ENCODE measurements around the gene EVC2.
"Not testable (repeated sequence)": the region's sequence is repeated elsewhere in the genome, so short reads cannot be mapped to it uniquely, and the experiment has no call there.

Gene EVC2

DNA sequence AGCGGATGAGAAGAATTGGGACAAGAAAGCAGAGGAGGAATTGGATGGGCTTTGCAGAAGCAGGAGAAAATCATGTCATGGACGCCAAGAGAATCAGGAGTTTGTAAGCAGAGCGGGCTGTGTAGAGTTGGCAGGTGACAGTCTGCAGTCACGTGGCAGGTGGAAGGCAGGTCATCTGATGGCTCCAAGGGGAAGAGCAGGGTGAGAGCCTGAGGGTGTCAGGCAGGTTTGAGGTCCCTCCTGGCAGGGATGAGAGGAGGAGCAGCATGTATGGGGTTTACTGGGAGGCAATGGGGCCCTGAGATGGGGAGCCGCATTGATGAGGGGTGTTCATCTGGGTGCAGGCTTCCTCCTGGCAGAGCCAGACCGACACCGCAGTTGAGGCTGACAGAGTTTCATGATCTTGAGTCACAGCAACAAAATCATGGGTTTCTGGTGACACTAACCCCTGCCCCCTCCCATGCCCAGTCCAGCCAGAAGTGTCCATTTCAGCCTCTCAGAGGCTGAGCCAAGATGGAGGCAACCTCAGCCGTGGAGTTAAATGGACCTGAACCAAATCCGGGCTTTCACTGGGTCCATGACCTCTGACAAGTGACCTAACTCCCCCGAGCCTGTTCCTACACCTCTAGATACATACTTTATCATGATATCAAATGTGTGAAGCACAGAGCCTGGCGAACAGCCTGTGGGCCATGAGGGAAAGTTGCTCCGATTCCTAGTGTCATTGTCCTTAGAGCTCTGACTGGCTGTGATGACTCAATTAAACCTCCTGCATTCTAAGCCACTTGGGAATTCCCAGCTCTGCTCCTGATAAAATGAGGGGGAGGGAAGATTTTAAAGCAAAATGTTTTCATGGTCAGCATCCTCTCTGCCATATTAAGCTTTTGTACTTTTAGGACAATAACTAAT lies 38.7 kb upstream of the EVC2 start:
- DNase-seq (ENCODE audit: low read depth) = no peak

DNA sequence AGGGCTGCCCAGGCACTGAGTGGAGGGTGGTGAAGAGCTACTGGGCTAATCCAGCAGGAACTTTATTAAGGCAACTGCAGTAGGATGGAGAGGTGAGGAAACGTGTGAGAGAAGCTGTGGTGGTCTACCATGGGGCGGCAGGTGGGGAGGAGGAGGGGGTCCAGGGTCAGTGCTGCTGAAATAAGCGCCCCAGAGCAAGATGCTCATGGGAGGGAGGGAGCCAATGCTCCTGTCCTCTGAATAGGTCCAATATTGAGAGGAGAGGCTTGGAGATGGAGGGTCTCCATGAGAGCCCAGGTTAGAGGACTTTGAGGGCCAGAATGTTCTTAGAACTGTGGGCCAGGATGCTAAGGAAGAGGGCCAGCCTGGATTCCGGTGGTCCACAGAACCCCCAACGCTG lies 37.9 kb upstream of the EVC2 start:
- no peak for DNase-seq (ENCODE audit: low read depth)

DNA sequence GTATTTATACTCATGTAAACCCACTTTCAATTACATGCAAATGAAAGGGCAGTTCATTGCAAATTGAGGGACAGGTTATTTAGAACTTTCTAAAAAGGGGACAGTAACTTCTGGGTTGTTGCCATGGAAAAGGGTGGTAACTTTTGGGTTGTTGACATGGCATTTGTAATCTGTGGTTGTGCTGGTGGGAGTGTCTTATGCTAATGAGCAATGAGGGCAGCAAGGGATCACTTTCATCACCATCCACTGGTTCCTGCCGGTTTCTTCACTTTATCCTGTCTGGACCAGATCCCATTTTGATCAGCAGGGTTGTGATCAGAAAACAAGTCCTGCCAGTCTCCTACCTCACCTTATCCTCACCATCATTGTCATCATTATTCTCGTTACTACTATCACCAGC lies 34.6 kb upstream of the EVC2 start:
- no peak for DNase-seq (ENCODE audit: low read depth)

DNA sequence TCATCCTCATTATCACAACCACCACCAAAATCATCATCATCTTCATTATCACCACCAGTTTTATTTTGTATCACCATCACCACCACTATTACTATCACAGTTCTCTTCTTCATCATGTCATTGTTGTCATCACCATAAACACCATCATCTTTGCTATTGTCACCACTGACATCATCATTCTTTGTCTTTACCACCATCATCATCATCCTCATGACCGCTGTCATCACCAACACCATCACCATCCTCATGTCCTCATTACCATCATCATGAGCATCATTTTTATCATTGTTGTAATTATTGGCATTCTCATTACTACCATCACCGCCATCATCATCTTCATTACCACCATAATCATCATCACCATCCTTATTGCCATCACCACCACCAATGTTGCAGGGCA lies 34.0 kb upstream of the EVC2 start:
- DNase-seq (ENCODE audit: low read depth) = no peak

DNA sequence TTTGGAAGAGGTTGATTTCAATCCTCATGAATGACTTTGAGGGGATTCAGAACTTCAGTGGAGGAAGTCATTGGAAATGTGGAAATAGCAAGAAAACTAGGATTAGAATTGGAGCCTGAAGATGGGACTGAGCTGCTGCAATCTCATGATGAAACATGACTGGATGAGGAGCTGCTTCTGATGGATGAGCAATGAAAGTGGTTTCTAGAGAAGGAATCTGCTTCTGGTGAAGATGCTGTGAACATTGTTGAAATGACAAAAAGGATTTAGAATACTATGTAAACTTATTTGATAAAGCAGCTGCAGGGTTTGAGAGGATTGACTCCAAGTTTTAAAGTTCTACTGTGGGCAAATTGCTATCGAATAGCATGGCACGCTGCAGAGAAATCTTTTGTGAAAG lies 29.7 kb upstream of the EVC2 start:
- DNase-seq (ENCODE audit: low read depth) = no peak

DNA sequence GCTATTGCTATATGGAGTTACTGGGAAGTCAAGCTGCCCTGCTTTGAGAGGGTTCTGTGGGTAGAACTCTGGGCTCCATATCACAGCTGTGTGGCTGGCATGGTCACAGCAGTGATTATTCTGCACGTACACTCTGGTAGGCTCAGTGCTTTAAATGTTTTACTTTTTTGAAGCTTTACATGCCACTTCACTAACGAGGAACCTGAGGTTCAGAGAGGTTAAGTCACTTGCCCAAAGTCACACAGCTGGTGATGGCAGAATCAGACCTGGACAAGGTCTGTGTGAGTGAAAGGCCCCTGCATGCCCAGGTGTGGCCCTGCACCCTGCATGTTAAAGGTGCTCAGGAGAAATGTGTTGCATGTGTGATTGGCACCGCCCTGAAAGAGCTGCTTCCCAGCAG lies 27.1 kb upstream of the EVC2 start:
- DNase-seq (ENCODE audit: low read depth) = no peak

DNA sequence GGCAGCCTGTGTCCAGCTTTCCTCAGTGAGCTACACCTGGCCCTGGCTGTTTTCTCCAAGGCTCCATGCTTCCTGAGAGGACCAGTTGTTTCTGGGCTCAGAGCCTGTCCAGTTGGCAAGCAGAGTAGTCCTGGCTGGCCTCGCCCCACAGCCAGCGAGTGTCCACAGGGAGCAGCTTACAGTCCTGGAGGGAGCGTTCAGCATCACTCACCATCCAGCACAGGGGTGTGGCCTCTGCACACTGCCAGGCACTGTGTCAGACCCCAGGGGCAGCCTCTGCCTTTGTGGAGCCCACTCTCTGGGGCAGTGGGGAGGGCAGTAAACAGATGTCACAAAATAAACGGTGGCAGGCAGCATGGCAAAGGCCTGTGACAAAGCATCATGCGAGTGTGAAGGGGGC lies 26.5 kb upstream of the EVC2 start:
- no peak for DNase-seq (ENCODE audit: low read depth)

DNA sequence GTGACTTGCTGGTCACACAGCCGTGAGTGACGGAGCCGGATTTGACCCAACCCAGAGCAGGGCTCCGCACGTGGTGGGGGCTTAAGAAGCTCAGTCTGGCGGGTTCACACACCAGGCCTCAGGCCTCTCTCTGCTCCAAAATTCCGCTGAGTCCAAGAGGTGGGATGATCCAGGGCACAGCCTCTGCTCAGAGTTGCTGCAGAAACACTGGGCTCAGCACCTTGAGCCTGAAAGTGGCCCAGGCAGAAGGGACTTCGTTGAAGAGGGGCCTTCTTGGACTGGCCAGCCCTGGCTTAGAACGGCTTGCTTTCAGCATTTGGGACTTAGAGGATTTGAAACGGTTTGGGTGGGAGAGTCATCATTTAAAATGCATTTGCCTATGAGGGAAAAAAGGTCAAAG lies 23.8 kb upstream of the EVC2 start:
- DNase-seq (ENCODE audit: low read depth) = no peak

DNA sequence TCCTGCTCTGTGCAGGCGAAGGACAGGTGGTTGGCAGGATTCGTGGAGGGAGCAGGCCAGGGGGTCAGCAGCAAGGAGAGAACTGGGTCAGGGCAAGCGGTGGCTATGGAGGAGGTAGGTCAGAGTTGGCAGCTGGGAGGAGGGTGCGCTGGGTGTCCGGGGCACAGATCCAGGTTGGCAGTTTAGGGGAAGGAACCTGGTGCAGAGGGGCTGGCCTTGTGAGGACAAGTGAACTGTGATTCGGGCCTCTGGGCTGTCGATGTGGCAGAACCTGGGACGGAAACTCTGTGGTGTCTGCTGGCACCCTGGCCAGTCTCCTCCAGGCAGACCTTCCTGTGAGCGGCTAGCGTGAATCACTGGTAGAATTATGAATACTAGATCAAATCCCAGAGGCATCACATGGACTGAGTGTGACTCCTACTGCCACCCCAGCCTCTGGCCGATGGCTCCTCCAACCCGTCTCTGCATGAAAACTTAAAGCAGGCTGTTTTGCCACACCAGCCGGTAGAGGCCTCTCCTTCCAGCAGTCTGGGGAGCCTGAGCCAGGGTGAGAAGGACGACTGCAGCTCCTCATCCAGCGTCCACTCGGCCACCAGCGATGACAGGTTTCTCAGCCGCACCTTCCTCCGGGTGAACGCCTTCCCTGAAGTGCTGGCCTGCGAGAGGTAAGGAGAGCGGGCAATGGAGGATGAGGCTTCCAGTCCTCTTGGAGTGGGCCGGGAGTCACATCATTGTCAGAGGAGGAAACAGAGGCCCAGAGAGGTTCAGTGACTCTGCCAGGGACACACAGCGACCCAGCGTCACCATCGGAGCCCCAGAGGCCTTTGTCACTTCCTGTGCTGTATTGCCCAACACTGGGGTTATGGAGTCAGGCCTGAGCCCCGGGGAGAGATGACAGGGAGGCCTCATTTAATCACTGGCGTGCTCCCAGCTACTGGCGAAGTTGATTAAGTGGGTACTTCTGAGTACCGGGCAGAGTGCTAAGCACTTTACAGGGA lies 22.9 kb upstream of the EVC2 start:
- DNase-seq (ENCODE audit: low read depth) = no peak

DNA sequence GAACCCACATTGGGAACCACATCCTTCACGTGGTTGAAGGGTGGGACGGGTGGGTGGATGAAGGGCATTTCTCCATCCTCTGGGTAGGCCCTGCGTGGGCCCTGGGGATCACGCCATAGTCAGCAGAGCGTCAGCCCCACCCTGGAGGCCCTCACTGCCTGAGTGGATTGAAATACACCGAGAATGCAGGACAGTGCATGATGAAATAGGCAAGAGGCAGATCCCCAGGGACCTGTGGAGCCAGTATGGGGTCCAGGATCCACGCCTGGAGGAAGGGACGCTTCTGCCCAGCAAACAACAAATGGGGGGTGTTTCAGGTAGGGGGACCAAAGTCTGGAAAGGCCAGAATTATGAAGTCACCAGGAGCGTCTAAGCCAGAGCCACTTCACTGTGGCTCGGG lies 22.1 kb upstream of the EVC2 start:
- no peak for DNase-seq (ENCODE audit: low read depth)

DNA sequence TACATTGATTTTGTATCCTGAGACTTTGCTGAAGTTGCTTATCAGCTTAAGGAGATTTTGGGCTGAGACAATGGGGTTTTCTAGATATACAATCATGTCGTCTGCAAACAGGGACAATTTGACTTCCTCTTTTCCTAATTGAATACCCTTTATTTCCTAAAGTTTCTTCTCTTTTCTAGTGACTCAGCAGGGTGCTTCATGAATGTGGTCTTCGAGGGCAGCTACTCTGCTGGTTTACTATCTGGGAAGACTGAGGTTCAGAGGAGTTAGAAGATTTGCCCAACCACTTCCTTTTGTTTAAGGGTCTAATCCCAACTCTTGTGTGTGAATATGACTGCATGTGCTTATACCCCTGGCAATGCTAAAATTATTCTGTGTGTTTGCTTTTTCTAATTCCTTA lies 20.1 kb upstream of the EVC2 start:
- not testable (repeated sequence) for DNase-seq (ENCODE audit: low read depth)

DNA sequence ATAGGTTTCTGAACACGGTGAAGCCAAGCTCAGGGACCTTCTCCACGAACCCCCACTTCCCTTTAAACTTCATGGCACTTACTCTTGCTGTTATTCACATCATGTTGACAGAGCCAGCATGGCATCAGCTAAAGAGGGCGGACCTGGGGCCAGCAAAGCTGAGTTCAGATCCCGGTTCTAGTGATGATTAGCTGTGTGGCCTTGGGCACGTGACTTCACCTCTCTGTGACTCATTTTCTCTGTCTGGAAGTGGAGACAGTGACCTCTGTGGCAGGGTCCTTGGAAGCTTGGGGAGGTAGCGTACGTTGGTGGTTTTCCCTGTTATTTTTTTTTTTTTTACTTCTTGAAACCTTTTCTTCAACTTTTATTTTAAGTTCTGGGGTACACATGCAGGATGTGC lies 16.0 kb upstream of the EVC2 start:
- no peak for DNase-seq (ENCODE audit: low read depth)

DNA sequence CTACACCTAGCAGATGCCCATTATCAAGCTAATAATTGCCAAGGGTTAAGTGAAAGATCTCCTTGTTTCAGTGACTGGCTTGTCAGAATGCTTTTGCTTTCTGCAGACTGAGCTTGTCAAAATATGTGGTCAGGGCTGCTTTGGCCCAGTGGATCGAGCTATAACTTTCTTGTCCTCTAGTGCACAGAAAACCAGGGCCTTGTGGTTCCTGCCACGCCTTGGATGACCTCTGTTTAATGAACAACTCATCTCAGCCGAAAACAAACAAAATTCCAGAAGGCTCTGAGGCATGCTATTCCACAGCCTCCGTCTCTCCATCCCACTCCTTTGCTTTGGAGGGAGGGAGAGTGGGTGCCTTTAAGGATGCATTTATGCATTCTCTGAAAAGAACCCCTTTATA lies 14.0 kb upstream of the EVC2 start:
- no peak for DNase-seq (ENCODE audit: low read depth)

DNA sequence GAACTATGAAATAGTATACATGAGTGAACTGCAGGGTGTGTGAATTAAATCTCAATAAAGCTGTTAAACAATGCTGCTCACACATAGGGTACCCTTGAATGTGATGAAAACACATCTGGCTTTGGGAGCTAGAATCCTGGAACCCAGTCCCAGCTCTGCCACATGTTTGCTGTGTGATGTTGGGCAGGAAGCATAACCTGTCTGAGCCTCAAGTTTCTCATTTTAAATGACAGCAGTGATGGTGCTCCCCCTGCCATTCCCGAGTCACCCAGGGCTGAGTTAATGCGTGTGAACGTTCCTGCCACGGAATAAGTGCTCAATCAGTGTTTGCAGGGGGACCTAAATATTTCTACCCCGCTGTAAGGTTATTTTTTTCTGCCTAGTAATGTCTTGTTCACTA lies 13.6 kb upstream of the EVC2 start:
- DNase-seq (ENCODE audit: low read depth) = no peak

DNA sequence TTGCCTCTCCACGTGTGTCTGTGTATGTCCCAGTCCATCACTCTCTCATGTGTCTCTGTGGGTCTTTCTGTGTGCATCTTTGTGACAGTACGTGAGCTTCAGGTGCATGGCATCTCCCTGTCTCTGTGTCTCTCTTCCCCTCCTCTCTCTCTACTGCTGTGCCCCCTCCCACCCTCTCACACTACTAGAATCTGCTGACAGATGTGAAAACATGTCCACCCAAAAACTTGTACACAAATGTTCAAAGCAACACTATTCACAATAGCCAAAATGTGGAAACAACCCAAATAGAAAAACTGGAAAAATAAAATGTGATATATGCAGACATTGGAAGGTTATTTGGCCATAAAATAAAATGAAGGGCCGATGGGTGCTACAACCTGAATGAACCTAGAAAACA lies 12.6 kb upstream of the EVC2 start:
- no peak for DNase-seq (ENCODE audit: low read depth)

DNA sequence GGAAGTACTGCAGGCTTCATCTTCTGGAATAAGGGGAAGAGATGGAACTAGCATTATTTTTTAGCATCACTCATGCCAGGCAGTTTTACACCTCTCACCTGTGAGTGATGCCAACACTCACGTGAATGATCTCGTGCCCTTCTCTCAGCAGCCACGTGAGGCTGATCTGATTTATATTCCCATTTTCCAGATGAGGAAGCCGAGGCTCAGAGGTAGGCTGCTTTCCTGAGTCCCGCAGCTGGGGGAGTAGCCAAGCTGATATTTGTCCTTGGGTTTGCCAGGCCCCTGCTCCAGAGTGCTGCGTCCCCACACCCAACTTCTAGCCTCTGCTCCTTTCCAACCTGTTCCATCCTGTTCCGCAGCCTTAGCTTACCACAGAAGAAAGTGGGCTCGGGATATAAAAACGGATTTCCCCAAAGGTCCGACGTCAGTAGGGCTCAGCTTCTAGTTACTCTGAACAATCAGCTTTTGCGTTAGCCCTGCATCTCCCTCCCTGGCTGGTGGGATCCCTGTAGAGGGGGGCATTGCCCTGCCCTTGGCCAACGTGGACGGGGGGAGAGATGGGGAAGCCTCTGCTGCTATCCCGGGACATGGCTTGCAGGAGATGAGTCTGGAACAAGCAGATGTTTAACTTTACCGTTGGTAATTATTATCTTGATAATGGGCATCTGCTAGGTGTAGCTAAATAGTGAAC lies 11.9 kb upstream of the EVC2 start:
- DNase-seq (ENCODE audit: low read depth) = no peak

DNA sequence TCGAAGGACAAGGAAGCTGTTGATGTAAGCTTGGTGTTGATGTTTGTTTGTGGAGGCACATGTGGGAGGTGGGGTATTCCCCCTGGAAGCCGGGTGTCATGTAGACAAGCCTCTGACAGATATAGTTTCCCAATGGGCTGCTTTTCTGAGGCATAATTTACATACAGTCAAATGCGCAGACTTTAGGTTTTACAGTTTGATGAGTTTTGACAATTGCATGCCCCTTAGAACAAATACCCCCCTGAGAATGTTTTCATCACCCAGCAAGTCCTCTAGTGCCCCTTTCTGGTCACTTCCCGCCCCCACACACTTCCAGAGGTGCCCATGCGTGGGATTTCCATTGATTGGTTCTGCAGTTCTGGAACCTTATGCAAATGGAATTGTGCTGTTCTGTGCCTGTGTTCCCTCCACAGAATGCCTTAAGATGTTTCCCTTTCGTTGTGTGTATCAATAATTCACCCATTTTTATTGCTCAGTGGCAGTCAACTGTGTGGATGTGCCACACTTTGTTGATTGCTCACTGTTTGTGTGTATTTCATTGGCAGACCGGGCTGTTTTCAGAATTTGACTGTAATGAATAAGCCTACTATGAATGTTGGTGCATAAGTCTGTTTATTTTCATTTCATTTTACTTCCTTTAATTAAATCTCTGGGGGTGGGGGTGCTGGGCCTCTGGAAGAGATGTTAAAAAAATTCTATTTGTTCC lies 11.1 kb upstream of the EVC2 start:
- no peak for DNase-seq (ENCODE audit: low read depth)

DNA sequence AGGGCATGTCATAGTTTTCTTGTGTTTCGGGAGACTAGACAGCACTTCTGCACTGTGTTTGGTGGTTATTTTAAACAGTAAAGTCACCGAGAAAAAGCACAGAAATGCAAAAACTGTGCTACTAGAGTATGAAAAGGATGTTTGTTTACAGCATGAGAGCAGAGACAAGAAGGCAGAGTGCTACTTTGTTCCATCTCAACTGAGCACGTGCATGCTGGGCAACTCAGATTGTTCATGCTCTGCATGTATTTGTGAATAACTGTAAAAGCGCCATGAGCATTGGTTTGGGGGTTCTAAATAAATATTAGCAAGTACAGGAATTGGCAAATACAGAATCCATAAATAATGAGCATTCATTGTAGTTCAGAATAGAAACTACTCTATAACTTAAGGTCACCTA lies 10.1 kb upstream of the EVC2 start:
- no peak for DNase-seq (ENCODE audit: low read depth)

DNA sequence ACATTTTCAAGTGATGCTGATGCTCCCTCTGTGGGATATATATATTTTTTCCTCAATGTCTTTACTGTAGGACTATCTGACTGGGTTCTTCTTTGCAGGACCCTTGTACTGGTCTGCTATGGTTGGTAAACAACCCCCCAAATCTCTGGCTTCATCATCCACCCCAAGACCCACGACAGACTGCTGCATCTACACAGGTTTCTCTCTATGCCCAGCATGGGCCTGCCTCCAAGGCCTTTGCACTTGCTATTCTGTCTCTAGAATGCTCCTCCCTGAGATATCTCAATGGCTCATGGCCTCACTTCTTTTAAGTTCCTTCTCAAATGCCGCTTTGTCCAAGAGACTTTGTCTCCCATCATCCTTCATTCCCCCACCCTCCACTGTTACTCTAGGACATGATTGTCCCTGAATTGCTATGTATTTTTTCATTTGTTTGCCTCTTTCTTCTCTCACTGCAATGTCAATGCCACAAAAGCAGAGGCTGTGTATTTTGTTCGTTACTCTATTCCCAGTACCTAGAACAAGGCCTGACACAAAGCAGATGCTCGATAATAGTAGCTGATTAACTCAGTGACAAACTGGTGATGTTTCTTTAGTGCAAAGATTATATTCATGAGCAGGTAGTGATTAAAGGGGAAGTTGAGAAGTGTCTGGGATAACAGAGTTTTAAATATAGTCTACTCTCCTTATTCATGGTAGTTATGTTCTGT lies 9.2 kb upstream of the EVC2 start:
- no peak for DNase-seq (ENCODE audit: low read depth)

DNA sequence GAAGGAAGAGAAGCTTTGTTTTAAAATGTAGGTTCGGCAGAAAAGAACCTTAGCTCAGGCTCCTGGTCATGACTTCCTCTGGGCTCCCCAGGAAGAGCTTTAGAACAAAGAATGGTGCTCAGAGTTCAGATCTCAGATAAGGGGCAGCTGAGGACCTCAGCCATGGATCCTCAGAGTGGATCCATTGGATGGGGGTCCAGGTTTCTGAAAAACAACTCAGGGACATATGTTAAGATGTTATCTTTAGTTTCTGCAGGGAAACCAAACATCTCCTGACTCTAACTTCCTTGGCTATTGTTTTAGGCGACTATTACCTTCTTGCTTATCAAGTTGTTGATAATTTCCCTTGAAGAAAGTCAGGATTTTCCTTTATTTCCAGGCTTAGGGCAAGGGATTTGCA lies 8.0 kb upstream of the EVC2 start:
- no peak for DNase-seq (ENCODE audit: low read depth)

DNA sequence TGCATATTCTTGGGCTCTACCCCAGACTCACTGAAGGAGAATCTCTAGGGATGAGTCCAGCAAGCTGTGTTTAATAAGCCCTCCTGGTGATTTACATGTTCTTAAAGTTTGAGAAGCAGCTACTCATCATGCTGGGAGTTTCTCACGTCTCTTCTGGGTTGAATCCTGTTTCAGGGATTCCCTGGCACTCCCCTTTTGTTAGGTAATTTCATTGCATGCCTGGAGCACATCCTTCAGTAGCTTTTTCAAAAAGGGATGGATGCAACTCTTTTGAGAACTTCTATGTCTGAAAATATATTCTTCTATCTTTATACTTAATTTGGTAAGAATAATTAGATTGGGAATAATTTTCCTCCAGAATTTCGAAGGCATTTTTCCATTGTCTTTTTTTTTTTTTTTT lies 7.0 kb upstream of the EVC2 start:
- DNase-seq (ENCODE audit: low read depth) = no peak
